Ovary (tissue), 3 donors: Measurements from ENCODE around the gene EGR1.

ENCODE experiments used
- CTCF ChIP-seq, 3 donors: fragments of 450-650 bp in 2 of 3; fragments of 200-600 bp in 1 of 3; IDR thresholded peaks; one replicate each; pipeline versions ENCODE4 v1.5.1 to v1.8.0; 2016 to 2022; ENCODE audit warnings: antibody characterized with exemption in 3 of 3, mild to moderate bottlenecking in 1 of 3
- POLR2A ChIP-seq: fragments of 450-650 bp; IDR thresholded peaks from one replicate; pipeline ENCODE4 v1.6.1; 2017; ENCODE audit warnings: antibody characterized with exemption, mild to moderate bottlenecking, moderate library complexity
- donor health status: DM: no; HTN: no; CAD: no.

DNA sequence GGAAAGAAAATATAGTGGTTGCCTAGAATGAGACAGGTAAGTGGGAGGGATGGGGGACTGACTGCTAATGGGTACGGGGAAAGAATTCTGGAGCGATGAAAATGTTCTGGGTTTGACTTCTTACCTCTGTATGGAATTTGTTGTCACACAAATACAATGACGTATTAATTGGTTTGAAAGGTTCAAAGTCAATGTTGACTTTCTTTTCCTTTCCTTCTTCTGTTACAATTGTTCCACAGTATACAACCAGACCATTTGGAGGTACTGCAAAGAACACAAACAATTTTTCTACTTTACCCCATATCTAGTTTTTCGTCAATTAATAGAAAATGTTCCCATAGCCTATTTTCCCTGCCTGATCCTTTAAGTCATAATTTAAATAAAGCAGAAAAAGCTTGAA is 52.2 kb downstream of the EGR1 start:
- TF ChIP-seq POLR2A = no peak
- no peak for TF ChIP-seq CTCF (IDR thresholded peaks at IDR 0.05)
